Activated CD8-positive, alpha-beta memory T cell treated with anti-CD3 and anti-CD28 coated beads, Interleukin-2, amount 50 U/mL, for 1 hour (primary cell): ENCODE data around the gene SIK3.

Source experiments
- DNase-seq: peaks from one replicate; pipeline ENCODE4 v3.0.0-alpha.2; 2020; ENCODE audit errors: extremely low read depth

Gene SIK3

GRCh38 chr11:116930586-116930985, 167.6 kb downstream of the SIK3 start:
- no peak for DNase-seq

- no peak for DNase-seq
Observed at GRCh38 chr11:116930177-116930576, 168.1 kb downstream of the SIK3 start.

GRCh38 chr11:116929414-116930090, 168.7 kb downstream of the SIK3 start:
- DNase-seq = no peak

GRCh38 chr11:116928845-116929244, 169.4 kb downstream of the SIK3 start:
- no peak for DNase-seq

- DNase-seq = no peak
Observed at GRCh38 chr11:116928102-116928777, 170.0 kb downstream of the SIK3 start.

- no peak for DNase-seq
Observed at GRCh38 chr11:116927163-116927974, 170.9 kb downstream of the SIK3 start.

- no peak for DNase-seq
Observed at GRCh38 chr11:116925050-116925449, 173.2 kb downstream of the SIK3 start.

GRCh38 chr11:116918925-116919655, 179.1 kb downstream of the SIK3 start:
- DNase-seq = no peak

GRCh38 chr11:116917632-116918031, 180.6 kb downstream of the SIK3 start:
- no peak for DNase-seq

- DNase-seq = no peak
Observed at GRCh38 chr11:116916886-116917285, 181.3 kb downstream of the SIK3 start.

- no peak for DNase-seq
Observed at GRCh38 chr11:116916052-116916451, 182.2 kb downstream of the SIK3 start.

GRCh38 chr11:116913000-116913399, 185.2 kb downstream of the SIK3 start:
- DNase-seq = no peak

GRCh38 chr11:116911976-116912734, 186.1 kb downstream of the SIK3 start:
- DNase-seq = no peak

GRCh38 chr11:116910847-116911246, 187.4 kb downstream of the SIK3 start:
- no peak for DNase-seq

GRCh38 chr11:116910378-116910777, 187.8 kb downstream of the SIK3 start:
- no peak for DNase-seq

GRCh38 chr11:116909245-116909644, 189.0 kb downstream of the SIK3 start:
- DNase-seq = no peak

- no peak for DNase-seq
Observed at GRCh38 chr11:116906479-116906878, 191.7 kb downstream of the SIK3 start.

GRCh38 chr11:116903090-116903489, 195.1 kb downstream of the SIK3 start:
- no peak for DNase-seq

- DNase-seq = no peak
Observed at GRCh38 chr11:116901964-116902688, 196.1 kb downstream of the SIK3 start.

GRCh38 chr11:116901211-116901610, 197.0 kb downstream of the SIK3 start:
- DNase-seq = no peak

- DNase-seq = no peak
Observed at GRCh38 chr11:116896211-116896610, 202.0 kb downstream of the SIK3 start.
